ENCODE data around the gene NDUFAF3.

Gene NDUFAF3

DNA sequence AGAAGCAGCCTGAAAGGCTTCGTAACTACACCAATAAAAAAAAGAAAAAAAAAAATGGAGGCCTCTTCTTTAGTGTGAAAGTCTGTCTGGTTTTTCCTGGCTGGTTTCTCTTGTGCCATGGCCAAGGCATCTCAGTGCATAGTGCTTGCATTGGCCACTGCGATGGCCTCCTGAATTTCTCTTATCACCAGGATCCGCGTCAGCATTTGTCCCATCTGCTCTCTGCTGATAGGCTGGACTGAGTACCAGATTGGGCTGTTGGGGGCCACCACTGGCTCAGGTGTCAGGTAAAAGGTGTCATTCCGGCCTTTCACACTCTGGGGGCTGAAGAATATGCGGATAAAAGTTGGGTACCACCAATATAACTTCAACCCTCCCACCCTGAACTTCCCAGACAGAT lies 8.4 kb downstream of the NDUFAF3 start:
- H3K27ac ChIP-seq: no peak overlapping the region
- no peak for DNase-seq (ENCODE audit: low read depth, low spot score)

DNA sequence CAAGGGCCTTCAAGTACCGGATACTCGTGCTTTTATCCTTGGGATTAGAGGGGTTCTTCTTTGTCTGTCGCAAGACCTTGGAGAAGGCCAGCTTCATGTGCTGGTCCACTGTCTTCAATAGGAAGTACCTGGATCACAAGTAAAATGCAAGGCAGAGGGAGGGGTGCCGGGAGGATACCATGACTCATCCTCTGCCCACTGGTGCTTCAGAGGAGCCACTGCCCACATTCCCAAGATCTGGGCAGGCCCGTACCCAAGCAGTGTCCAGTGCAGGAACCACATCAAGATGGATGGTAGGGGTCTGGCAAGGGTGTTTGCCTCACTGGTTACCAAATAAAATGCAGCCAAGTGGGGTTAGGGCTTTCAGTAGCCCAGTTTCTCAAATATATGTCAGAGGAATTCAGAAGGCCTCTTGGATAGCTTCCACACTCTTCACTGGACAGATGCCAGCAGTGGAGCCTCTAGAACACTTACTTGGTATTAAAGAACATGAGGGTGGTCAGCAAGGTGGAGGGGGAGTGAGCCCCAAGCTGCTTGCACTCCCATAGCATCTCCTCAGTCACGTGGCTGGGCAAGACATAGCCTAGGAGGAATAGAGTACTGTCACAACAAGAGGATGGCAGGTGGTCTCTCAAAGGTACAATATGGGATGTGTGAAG lies 10.9 kb downstream of the NDUFAF3 start:
- no peak for DNase-seq (ENCODE audit: low read depth, low spot score)
- H3K27ac ChIP-seq: no peak overlapping the region

DNA sequence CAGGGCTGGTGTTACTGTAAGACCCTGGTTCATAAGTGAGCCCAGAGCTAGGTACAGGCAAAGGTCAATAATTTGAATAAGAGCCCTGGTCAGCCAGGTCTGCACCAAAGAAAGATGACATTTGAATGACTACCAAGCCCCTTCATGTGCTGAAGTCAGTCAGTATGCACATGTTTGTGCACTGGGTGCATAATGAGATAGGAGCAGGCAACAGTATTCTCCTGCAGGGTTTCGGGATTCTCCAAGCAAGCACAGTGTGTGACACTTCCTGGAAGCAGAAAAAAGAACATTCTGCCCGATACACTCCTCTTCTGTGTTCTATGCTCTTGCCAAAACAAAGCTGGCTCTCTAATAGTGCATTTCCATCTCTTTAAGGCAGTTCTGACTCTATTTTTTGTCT lies 12.7 kb downstream of the NDUFAF3 start:
- DNase-seq (ENCODE audit: low read depth, low spot score): no peak
- H3K27ac ChIP-seq: no peak overlapping the region

DNA sequence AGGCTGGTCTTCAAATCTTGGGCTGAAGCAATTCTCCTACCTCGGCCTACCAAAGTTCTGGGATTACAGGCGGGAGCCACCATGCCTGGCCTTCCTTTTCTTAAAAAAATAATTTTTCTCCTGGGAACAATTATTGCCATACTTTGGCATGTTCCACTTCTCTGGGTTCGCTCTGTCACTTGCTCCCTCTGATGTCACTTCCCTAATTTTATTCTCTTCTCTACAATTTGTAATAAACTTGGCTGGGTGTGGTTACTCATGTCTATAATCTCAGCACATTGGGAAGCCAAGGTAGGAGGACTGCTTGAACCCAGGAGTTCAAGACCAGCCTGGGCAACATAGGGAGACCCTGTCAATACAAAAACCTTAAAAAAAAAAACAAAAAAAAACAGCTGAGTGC lies 13.4 kb downstream of the NDUFAF3 start:
- no peak overlapping the region for H3K27ac ChIP-seq
- no peak for DNase-seq (ENCODE audit: low read depth, low spot score)

DNA sequence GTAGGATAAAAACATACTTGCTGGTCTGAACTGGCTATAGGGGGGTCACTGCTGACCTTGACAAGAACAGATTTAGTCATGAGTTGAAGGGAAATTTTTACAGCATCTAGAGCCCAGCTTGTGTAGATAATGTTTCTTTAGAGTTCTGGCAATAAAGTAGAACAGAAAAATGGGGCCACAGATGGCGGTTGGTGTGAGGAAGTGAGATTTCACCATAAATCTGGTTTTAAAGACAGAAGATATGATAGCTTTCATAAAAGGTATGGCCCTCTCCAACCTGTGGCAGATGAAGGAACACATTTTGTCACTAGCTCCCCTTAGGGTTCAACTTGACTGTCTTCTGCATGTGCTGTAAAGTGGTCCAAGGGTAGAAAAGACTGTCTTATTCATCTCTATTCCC lies 31.6 kb downstream of the NDUFAF3 start:
- H3K27ac ChIP-seq: no peak overlapping the region
- no peak for DNase-seq (ENCODE audit: low read depth, low spot score)

DNA sequence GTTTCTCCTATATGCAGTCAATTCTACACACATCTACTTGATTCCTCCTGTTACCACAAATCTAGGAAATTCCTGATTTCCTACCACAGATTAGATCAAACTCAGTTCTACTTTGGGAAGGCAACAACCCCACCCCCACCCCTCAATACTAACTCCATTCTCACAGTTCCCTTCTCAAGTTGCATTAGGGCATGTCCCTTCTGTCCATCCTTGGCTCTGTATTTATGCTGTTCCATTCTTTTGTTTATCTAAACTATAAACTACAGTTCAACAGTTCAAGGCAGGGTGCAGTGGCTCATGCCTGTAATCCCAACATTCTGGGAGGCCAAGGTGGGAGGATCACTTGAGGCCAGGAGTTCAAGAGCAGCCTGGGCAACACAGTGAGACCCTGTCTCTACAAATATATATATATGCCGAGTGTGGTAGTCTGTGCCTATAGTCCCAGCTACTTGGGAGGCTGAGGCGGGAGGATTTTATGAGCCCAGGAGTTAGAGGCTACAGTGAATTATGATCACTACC lies 32.5 kb downstream of the NDUFAF3 start:
- no peak for DNase-seq (ENCODE audit: low read depth, low spot score)
- no peak overlapping the region for H3K27ac ChIP-seq

DNA sequence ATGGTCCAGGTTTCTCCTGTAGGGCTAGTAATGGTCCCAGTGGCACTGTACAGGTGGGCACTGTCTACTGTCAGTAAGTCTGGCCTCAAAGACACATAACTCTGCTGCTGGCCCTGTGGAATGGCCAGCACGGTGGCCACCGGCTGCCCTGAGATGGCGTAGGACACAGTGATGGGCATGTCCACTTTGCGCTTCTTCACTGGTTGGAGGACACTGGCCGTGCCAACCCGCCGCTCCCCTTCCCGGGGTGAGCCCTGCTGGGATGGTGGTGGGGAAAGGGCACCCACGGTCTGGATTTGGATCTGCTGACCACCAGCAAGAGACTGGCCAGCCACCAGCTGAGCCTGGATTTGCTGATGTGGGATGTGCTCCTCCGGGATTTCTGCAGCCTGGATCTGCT lies 35.3 kb downstream of the NDUFAF3 start:
- no peak for DNase-seq (ENCODE audit: low read depth, low spot score)
- no peak overlapping the region for H3K27ac ChIP-seq

DNA sequence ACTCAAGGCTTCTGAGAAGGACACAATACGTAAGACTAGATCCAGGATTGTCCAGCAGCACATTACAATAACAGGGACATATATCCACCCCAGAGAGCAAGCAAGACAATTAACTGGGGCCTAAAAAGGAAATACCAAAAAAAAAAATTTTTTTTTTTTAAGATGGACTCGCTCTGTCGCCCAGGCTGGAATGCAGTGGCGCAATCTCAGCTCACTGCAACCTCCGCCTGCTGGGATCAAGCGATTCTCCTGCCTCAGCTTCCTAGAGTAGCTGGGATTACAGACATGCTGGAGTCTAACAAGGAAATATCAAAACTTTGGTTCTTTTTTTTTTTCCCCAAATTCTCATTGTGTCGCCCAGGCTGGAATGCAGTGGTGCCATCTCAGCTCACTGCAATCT lies 36.1 kb downstream of the NDUFAF3 start:
- no peak overlapping the region for H3K27ac ChIP-seq
- no peak for DNase-seq (ENCODE audit: low read depth, low spot score)
